RWPE2 (cell line): Measurements from ENCODE around the gene ASB2.

ENCODE experiments used
- ATAC-seq: fragments of 200-7000 bp; cut with Tn5 transposase; 3 replicates; pipeline ENCODE4 v1.9.1; 2021; ENCODE audit warnings: low read depth
- DNase-seq: peaks from one replicate; pipeline ENCODE4 v3.0.0-alpha.2; 2020; ENCODE audit warnings: low spot score
- H3K27ac ChIP-seq: fragments of 450-650 bp; 2 replicates; pipeline ENCODE4 v1.5.1; 2017; ENCODE audit warnings: mild to moderate bottlenecking; ENCODE audit not compliant: poor library complexity, severe bottlenecking
- H3K27me3 ChIP-seq: fragments of 250-450 bp; sonication (Bioruptor Pico); 2 replicates; pipeline ENCODE4 v1.5.1; 2021; ENCODE audit warnings: mild to moderate bottlenecking, moderate library complexity; ENCODE audit not compliant: insufficient read depth, poor library complexity, severe bottlenecking
- H3K36me3 ChIP-seq: fragments of 250-450 bp; sonication (Bioruptor Pico); 2 replicates; pipeline ENCODE4 v1.5.1; 2020; ENCODE audit warnings: low read depth, mild to moderate bottlenecking, moderate library complexity
- H3K4me1 ChIP-seq: fragments of 250-450 bp; sonication (Bioruptor Pico); 2 replicates; pipeline ENCODE4 v1.5.1; 2021; ENCODE audit warnings: mild to moderate bottlenecking, moderate library complexity; ENCODE audit not compliant: insufficient read depth, poor library complexity, severe bottlenecking
- H3K4me3 ChIP-seq: fragments of 250-450 bp; sonication (Bioruptor Pico); 2 replicates; pipeline ENCODE4 v1.5.1; 2021; ENCODE audit warnings: mild to moderate bottlenecking, moderate library complexity; ENCODE audit not compliant: severe bottlenecking
- H3K9me3 ChIP-seq: fragments of 250-450 bp; sonication (Bioruptor Pico); 2 replicates; pipeline ENCODE4 v1.5.1; 2021; ENCODE audit warnings: mild to moderate bottlenecking, moderate library complexity; ENCODE audit not compliant: severe bottlenecking
- TF ChIP-seq, protein P1 (sequence below): fragments of 450-650 bp; IDR thresholded peaks from one replicate; pipeline ENCODE4 v1.5.1; 2017; ENCODE audit warnings: mild to moderate bottlenecking, moderate library complexity; ENCODE audit not compliant: poor library complexity, severe bottlenecking

Gene ASB2

DNA sequence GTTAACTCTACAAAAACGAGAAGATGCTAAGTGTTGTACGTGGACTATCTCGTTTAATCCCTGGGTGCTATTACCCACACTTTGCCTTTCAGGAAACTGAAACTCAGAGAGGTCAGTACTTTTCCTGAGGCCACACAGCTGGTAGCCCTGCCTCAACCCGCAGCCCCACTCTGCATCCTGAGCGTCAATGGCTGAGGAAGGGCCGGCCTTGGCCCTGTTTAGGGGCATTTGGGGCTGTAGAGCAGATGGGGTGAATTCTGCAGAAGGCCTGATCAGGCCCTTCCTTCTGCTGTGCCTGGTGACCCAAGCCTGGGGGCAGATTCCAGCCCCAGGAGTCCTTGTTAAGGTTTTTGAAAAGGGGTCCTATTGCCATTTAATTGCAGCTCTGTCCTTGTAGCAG is 17.0 kb upstream of the ASB2 start:
- H3K27me3 ChIP-seq: no peaks in the 10 kb centered on the region
- no peak for ATAC-seq

DNA sequence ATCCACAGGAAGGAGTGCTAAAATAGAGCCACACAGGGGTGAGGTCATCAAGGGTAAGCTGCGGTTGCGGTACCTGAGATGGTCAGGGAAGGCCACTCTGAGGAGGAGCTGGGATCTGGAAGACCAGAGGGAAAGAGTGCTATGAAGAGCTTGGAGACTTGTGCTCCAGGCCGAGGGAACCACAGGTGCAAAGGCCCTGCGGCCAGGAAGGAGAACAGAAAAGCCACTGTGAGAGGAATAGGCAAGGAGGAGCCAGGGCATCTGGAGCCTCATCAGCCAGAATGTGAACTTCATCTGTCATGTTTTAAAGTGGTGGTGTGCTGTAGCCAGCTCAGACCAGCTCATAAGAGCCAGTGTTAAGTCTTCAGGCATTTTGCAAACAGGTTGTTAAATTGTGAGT is 15.3 kb upstream of the ASB2 start:
- H3K27ac ChIP-seq: no peak overlapping the region
- no peaks in the 10 kb centered on the region for H3K27me3 ChIP-seq
- DNase-seq (no peak), ATAC-seq (no peak)
- peaks cover 15% of the 10 kb centered on the region for H3K4me1 ChIP-seq
- TF ChIP-seq, protein P1, sequence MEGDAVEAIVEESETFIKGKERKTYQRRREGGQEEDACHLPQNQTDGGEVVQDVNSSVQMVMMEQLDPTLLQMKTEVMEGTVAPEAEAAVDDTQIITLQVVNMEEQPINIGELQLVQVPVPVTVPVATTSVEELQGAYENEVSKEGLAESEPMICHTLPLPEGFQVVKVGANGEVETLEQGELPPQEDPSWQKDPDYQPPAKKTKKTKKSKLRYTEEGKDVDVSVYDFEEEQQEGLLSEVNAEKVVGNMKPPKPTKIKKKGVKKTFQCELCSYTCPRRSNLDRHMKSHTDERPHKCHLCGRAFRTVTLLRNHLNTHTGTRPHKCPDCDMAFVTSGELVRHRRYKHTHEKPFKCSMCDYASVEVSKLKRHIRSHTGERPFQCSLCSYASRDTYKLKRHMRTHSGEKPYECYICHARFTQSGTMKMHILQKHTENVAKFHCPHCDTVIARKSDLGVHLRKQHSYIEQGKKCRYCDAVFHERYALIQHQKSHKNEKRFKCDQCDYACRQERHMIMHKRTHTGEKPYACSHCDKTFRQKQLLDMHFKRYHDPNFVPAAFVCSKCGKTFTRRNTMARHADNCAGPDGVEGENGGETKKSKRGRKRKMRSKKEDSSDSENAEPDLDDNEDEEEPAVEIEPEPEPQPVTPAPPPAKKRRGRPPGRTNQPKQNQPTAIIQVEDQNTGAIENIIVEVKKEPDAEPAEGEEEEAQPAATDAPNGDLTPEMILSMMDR: no peak
- H3K9me3 ChIP-seq: no peaks in the 10 kb centered on the region
- no peaks in the 10 kb centered on the region for H3K36me3 ChIP-seq
- H3K4me3 ChIP-seq: no peak overlapping the region

More for the DNA sequence above, 17.0 kb upstream of the ASB2 start:
- H3K4me3 ChIP-seq: no peak overlapping the region
- H3K9me3 ChIP-seq: no peaks in the 10 kb centered on the region
- no peak for DNase-seq
- H3K27ac ChIP-seq: no peak overlapping the region
- no peaks in the 10 kb centered on the region for H3K36me3 ChIP-seq
- TF ChIP-seq, protein P1: no peak
- H3K4me1 ChIP-seq: peaks cover 11% of the 10 kb centered on the region

DNA sequence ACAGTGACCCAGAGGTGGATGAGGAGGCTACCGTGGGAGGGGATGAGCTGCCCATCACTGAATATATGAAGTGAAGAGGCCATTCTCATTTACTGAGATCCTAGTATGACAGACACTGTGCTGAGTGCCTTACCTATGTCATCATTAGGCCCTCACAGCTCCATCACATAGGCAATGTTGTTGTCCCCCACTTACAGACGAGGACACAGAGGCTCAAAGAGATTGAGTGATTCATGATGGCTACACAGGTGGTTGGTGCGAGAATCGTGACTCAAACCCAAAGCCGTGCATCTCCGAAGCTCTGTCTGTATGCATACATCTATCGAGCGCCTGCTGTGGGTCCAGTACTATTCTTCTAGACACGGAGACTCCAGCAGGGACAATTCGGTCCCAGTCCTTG is 14.8 kb upstream of the ASB2 start:
- DNase-seq (peak; percentile 47), ATAC-seq (no peak)
- no peak overlapping the region for H3K4me3 ChIP-seq
- H3K9me3 ChIP-seq: no peaks in the 10 kb centered on the region
- no peaks in the 10 kb centered on the region for H3K27me3 ChIP-seq
- H3K36me3 ChIP-seq: no peaks in the 10 kb centered on the region
- TF ChIP-seq, protein P1: no peak
- no peak overlapping the region for H3K27ac ChIP-seq
- H3K4me1 ChIP-seq: peaks cover 15% of the 10 kb centered on the region

DNA sequence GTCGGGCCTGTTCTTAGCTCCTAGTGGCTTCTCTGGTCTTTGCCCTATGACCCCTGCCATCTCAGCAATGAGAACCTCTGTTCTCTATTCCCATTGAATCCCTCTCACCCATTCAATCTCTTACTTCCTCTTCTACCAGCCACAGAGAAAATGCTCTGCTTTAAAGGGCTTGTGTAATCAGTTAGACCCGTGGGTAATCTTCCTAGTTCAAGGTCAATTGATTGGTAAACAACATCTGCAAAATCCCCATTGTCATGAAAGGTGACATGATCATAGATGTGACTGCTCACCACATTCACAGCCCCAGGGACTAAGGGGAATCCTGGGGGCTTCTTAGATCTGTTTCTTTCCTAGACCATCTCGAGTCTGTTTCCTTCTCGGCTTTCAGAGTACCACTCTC is 13.6 kb upstream of the ASB2 start:
- ATAC-seq (no peak), DNase-seq (no peak)
- Histone ChIP-seq H3K4me3 (no peak overlapping the region), H3K36me3 (no peaks in the 10 kb centered on the region), H3K27me3 (no peaks in the 10 kb centered on the region), H3K27ac (no peak overlapping the region), H3K4me1 (peaks cover 6% of the 10 kb centered on the region), H3K9me3 (no peaks in the 10 kb centered on the region)
- TF ChIP-seq, protein P1: no peak

DNA sequence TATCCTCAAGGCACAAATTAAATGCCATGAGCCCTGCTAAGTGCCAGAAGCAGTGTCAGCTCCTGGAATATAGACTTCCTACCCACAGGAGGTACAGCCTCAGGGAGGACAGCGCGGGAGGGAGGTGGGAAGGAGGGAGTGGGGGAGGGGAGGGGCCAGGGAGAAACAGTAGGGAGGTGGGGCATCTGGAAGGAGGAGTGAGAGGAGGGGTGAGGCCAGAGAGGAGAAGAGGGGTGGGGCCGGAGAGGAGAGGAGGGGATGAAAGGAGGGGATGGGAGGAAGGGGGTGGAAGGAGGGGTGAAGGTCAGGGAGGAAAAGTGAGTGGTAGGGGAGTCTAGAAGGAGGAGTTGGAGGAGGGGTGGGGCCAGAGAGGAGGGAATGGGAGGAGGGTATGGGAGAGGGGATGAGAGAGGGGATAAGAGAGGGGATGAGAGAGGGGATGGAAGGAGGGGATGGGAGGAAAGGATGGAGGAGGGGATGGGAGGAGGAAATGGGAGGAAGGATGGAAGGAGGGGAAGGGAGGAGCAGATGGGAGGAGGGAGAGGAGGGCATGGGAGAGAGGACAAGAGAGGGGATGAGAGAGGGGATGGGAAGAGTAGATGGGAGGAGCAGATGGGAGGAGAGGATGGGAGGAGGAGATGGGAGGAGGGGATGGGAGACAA is 11.6 kb upstream of the ASB2 start:
- ATAC-seq: no peak
- peak; percentile 49 for DNase-seq
- Histone ChIP-seq H3K4me3 (no peak overlapping the region), H3K27ac (no peak overlapping the region), H3K27me3 (no peaks in the 10 kb centered on the region), H3K36me3 (no peaks in the 10 kb centered on the region), H3K4me1 (peaks cover 4% of the 10 kb centered on the region), H3K9me3 (no peaks in the 10 kb centered on the region)
- TF ChIP-seq, protein P1: no peak
